ENCODE results near the gene LCE5A. TPM values are rescaled to one million over a fixed set of nuclear protein-coding genes. Genes with fewer than 3 reads are reported as not detected.
"Not testable (repeated sequence)": the region's sequence is repeated elsewhere in the genome, so short reads cannot be mapped to it uniquely, and the experiment has no call there.

LCE5A gene
- total RNA-seq, 1 donor from 2014 or later: not detected

DNA sequence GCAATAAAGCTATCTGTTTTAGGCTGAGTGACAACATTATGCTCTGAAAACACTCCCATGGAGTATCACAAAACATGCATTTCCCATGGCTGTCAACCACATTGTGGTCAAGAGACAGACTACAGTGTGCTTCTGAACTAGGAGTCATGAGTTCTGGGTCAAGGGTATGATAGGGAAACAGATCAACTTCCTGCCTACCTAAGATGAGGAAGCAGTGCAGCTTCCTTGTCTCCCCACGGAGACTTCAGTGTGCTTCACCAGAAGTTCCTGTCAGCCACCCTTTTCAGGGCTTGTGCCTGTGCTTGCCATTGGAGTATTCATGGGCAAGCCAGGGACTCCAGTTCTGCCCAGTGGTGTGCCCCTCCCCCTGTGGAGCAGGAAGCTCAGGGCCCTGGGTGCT lies 36.1 kb downstream of the LCE5A start:
- Mint-ChIP-seq H3K4me1 (ENCODE audit: unreplicated experiment) (no peaks in the 10 kb centered on the region), H3K27me3 (ENCODE audit: unreplicated experiment) (no peaks in the 10 kb centered on the region), H3K4me3 (ENCODE audit: unreplicated experiment) (no peak overlapping the region), H3K36me3 (ENCODE audit: unreplicated experiment) (no peaks in the 10 kb centered on the region), H3K27ac (ENCODE audit: unreplicated experiment) (no peak overlapping the region), H3K9me3 (ENCODE audit: unreplicated experiment) (peaks cover 33% of the 10 kb centered on the region)
- no peak for DNase-seq (ENCODE audit: extremely low spot score, unreplicated experiment)
- TF ChIP-seq, protein P1, sequence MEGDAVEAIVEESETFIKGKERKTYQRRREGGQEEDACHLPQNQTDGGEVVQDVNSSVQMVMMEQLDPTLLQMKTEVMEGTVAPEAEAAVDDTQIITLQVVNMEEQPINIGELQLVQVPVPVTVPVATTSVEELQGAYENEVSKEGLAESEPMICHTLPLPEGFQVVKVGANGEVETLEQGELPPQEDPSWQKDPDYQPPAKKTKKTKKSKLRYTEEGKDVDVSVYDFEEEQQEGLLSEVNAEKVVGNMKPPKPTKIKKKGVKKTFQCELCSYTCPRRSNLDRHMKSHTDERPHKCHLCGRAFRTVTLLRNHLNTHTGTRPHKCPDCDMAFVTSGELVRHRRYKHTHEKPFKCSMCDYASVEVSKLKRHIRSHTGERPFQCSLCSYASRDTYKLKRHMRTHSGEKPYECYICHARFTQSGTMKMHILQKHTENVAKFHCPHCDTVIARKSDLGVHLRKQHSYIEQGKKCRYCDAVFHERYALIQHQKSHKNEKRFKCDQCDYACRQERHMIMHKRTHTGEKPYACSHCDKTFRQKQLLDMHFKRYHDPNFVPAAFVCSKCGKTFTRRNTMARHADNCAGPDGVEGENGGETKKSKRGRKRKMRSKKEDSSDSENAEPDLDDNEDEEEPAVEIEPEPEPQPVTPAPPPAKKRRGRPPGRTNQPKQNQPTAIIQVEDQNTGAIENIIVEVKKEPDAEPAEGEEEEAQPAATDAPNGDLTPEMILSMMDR (IDR thresholded peaks at IDR 0.05): no peak

- peaks cover 28% of the 10 kb centered on the region for H3K9me3 Mint-ChIP-seq (ENCODE audit: unreplicated experiment)
- not testable (repeated sequence) for H3K36me3 Mint-ChIP-seq (ENCODE audit: unreplicated experiment); DNase-seq (ENCODE audit: extremely low spot score, unreplicated experiment); H3K27me3 Mint-ChIP-seq (ENCODE audit: unreplicated experiment); H3K27ac Mint-ChIP-seq (ENCODE audit: unreplicated experiment); H3K4me3 Mint-ChIP-seq (ENCODE audit: unreplicated experiment); H3K4me1 Mint-ChIP-seq (ENCODE audit: unreplicated experiment)
Measured at GRCh38 chr1:152548358-152548757, 37.8 kb downstream of the LCE5A start.

Other genes with a start within 250 kb of the LCE5A start
- not detected in 2 replicates for gene FLG, start 185.6 kb upstream of the LCE5A start, total RNA-seq
- gene FLG2, start 150.8 kb upstream of the LCE5A start, total RNA-seq: not detected in 2 replicates
- not detected in 2 replicates for gene CRNN, start 96.5 kb upstream of the LCE5A start, total RNA-seq
- not detected in 2 replicates for gene CRCT1, start 3.7 kb downstream of the LCE5A start, total RNA-seq
- gene LCE3E, start 56.0 kb downstream of the LCE5A start, total RNA-seq: not detected in 2 replicates
- gene LCE3D, start 69.7 kb downstream of the LCE5A start, total RNA-seq: not detected in 2 replicates
- not detected in 2 replicates for gene LCE3C, start 89.4 kb downstream of the LCE5A start, total RNA-seq
- gene LCE3B, start 103.0 kb downstream of the LCE5A start, total RNA-seq: not detected in 2 replicates
- not detected in 2 replicates for gene LCE3A, start 112.3 kb downstream of the LCE5A start, total RNA-seq
- gene LCE2D, start 152.6 kb downstream of the LCE5A start, total RNA-seq: not detected in 2 replicates
- gene LCE2C, start 164.5 kb downstream of the LCE5A start, total RNA-seq: not detected in 2 replicates
- gene LCE2B, start 175.3 kb downstream of the LCE5A start, total RNA-seq: not detected in 2 replicates
- not detected in 2 replicates for gene LCE2A, start 187.5 kb downstream of the LCE5A start, total RNA-seq
- gene LCE4A, start 197.4 kb downstream of the LCE5A start, total RNA-seq: not detected in 2 replicates
- not detected in 2 replicates for gene KPRP, start 247.2 kb downstream of the LCE5A start, total RNA-seq

All from osteocyte (in vitro differentiated cells).